ENCODE results near the gene AAMP.
A peak's percentile ranks its signal among the peaks of the same experiment; 100 is the strongest.

AAMP gene

GRCh38 chr2:218252509-218253231, 17.3 kb downstream of the AAMP start:
- peaks cover 92% of the 10 kb centered on the region for H3K36me3 Mint-ChIP-seq (ENCODE audit: low read depth)
- no peaks in the 10 kb centered on the region for H3K27me3 Mint-ChIP-seq
- intact Hi-C loops (cut with micrococcal nuclease) = no loop called here
- peaks cover 95% of the 10 kb centered on the region for H3K4me1 Mint-ChIP-seq (ENCODE audit: low read depth)
- no peaks in the 10 kb centered on the region for H3K9me3 Mint-ChIP-seq
- H3K4me3 Mint-ChIP-seq = peak overlapping the region; percentile 30
- H3K27ac Mint-ChIP-seq = peak overlapping the region; percentile 81

- peaks cover 100% of the 10 kb centered on the region for H3K36me3 Mint-ChIP-seq (ENCODE audit: low read depth)
- peak overlapping the region; percentile 81 for H3K27ac Mint-ChIP-seq
- H3K4me3 Mint-ChIP-seq = no peak overlapping the region
- no peaks in the 10 kb centered on the region for H3K9me3 Mint-ChIP-seq
- intact Hi-C loops (cut with micrococcal nuclease) = loop anchor here (5.0 kb wide), 1 partner anchor 62 kb away; no protein-coding TSS in a partner anchor
- no peaks in the 10 kb centered on the region for H3K27me3 Mint-ChIP-seq
- peaks cover 73% of the 10 kb centered on the region for H3K4me1 Mint-ChIP-seq (ENCODE audit: low read depth)
Observed at GRCh38 chr2:218249691-218250090, 20.2 kb downstream of the AAMP start.

GRCh38 chr2:218245214-218245613, 24.7 kb downstream of the AAMP start:
- H3K4me3 Mint-ChIP-seq = no peak overlapping the region
- H3K9me3 Mint-ChIP-seq = no peaks in the 10 kb centered on the region
- intact Hi-C loops (cut with micrococcal nuclease) = loop anchor here (5.0 kb wide), 1 partner anchor 58 kb away; no protein-coding TSS in a partner anchor
- peak overlapping the region; percentile 27 for H3K27ac Mint-ChIP-seq
- no peaks in the 10 kb centered on the region for H3K27me3 Mint-ChIP-seq
- H3K36me3 Mint-ChIP-seq (ENCODE audit: low read depth) = peaks cover 100% of the 10 kb centered on the region
- peaks cover 37% of the 10 kb centered on the region for H3K4me1 Mint-ChIP-seq (ENCODE audit: low read depth)

GRCh38 chr2:218244665-218245064, 25.3 kb downstream of the AAMP start:
- intact Hi-C loops (cut with micrococcal nuclease) = loop anchor here (5.0 kb wide), 1 partner anchor 57 kb away; no protein-coding TSS in a partner anchor
- peaks cover 100% of the 10 kb centered on the region for H3K36me3 Mint-ChIP-seq (ENCODE audit: low read depth)

GRCh38 chr2:218244204-218244603, 25.7 kb downstream of the AAMP start:
- H3K27me3 Mint-ChIP-seq = no peaks in the 10 kb centered on the region
- H3K36me3 Mint-ChIP-seq (ENCODE audit: low read depth) = peaks cover 100% of the 10 kb centered on the region
- no peak overlapping the region for H3K27ac Mint-ChIP-seq
- peaks cover 27% of the 10 kb centered on the region for H3K4me1 Mint-ChIP-seq (ENCODE audit: low read depth)
- H3K9me3 Mint-ChIP-seq = no peaks in the 10 kb centered on the region
- H3K4me3 Mint-ChIP-seq = no peak overlapping the region
- intact Hi-C loops (cut with micrococcal nuclease) = no loop called here

More at GRCh38 chr2:218244665-218245064, 25.3 kb downstream of the AAMP start:
- Mint-ChIP-seq H3K27ac (no peak overlapping the region), H3K4me1 (ENCODE audit: low read depth) (peaks cover 31% of the 10 kb centered on the region), H3K9me3 (no peaks in the 10 kb centered on the region), H3K27me3 (no peaks in the 10 kb centered on the region), H3K4me3 (no peak overlapping the region)

GRCh38 chr2:218238887-218239286, 31.1 kb downstream of the AAMP start:
- intact Hi-C loops (cut with micrococcal nuclease) = no loop called here
- Mint-ChIP-seq H3K9me3 (no peaks in the 10 kb centered on the region), H3K4me3 (no peak overlapping the region), H3K27ac (no peak overlapping the region), H3K4me1 (ENCODE audit: low read depth) (no peaks in the 10 kb centered on the region), H3K36me3 (ENCODE audit: low read depth) (peaks cover 98% of the 10 kb centered on the region), H3K27me3 (no peaks in the 10 kb centered on the region)

- Mint-ChIP-seq H3K4me3 (no peak overlapping the region), H3K27me3 (no peaks in the 10 kb centered on the region), H3K4me1 (ENCODE audit: low read depth) (peaks cover 11% of the 10 kb centered on the region), H3K27ac (no peak overlapping the region), H3K36me3 (ENCODE audit: low read depth) (peaks cover 98% of the 10 kb centered on the region), H3K9me3 (no peaks in the 10 kb centered on the region)
- intact Hi-C loops (cut with micrococcal nuclease) = no loop called here
Observed at GRCh38 chr2:218236829-218237228, 33.1 kb downstream of the AAMP start.

- Mint-ChIP-seq H3K27me3 (no peaks in the 10 kb centered on the region), H3K36me3 (ENCODE audit: low read depth) (peaks cover 98% of the 10 kb centered on the region), H3K27ac (no peak overlapping the region)
Observed at GRCh38 chr2:218235017-218235416, 34.9 kb downstream of the AAMP start.

GRCh38 chr2:218234521-218234920, 35.4 kb downstream of the AAMP start:
- Mint-ChIP-seq H3K27ac (no peak overlapping the region), H3K27me3 (no peaks in the 10 kb centered on the region), H3K9me3 (no peaks in the 10 kb centered on the region), H3K4me3 (no peak overlapping the region), H3K4me1 (ENCODE audit: low read depth) (peaks cover 26% of the 10 kb centered on the region), H3K36me3 (ENCODE audit: low read depth) (peaks cover 97% of the 10 kb centered on the region)
- intact Hi-C loops (cut with micrococcal nuclease) = no loop called here

More at GRCh38 chr2:218235017-218235416, 34.9 kb downstream of the AAMP start:
- Mint-ChIP-seq H3K4me3 (no peak overlapping the region), H3K4me1 (ENCODE audit: low read depth) (peaks cover 26% of the 10 kb centered on the region), H3K9me3 (no peaks in the 10 kb centered on the region)
- intact Hi-C loops (cut with micrococcal nuclease) = no loop called here

- H3K36me3 Mint-ChIP-seq (ENCODE audit: low read depth) = peaks cover 93% of the 10 kb centered on the region
- peaks cover 30% of the 10 kb centered on the region for H3K4me1 Mint-ChIP-seq (ENCODE audit: low read depth)
- H3K4me3 Mint-ChIP-seq = no peak overlapping the region
- H3K27me3 Mint-ChIP-seq = no peaks in the 10 kb centered on the region
- intact Hi-C loops (cut with micrococcal nuclease) = no loop called here
- H3K27ac Mint-ChIP-seq = no peak overlapping the region
- H3K9me3 Mint-ChIP-seq = no peaks in the 10 kb centered on the region
Observed at GRCh38 chr2:218233543-218233942, 36.4 kb downstream of the AAMP start.

- intact Hi-C loops (cut with micrococcal nuclease) = no loop called here
- Mint-ChIP-seq H3K9me3 (no peaks in the 10 kb centered on the region), H3K36me3 (ENCODE audit: low read depth) (peaks cover 95% of the 10 kb centered on the region), H3K27me3 (no peaks in the 10 kb centered on the region), H3K27ac (peak overlapping the region; percentile 39), H3K4me1 (ENCODE audit: low read depth) (peaks cover 56% of the 10 kb centered on the region), H3K4me3 (no peak overlapping the region)
Observed at GRCh38 chr2:218230882-218231281, 39.1 kb downstream of the AAMP start.

- Mint-ChIP-seq H3K27me3 (no peaks in the 10 kb centered on the region), H3K4me3 (no peak overlapping the region), H3K27ac (peak overlapping the region; percentile 48), H3K36me3 (ENCODE audit: low read depth) (peaks cover 95% of the 10 kb centered on the region), H3K9me3 (no peaks in the 10 kb centered on the region), H3K4me1 (ENCODE audit: low read depth) (peaks cover 67% of the 10 kb centered on the region)
- intact Hi-C loops (cut with micrococcal nuclease) = loop anchor here (1.0 kb wide), 1 partner anchor 12 kb away; no protein-coding TSS in a partner anchor
Observed at GRCh38 chr2:218229851-218230250, 40.1 kb downstream of the AAMP start.

- H3K9me3 Mint-ChIP-seq = no peaks in the 10 kb centered on the region
- peaks cover 95% of the 10 kb centered on the region for H3K36me3 Mint-ChIP-seq (ENCODE audit: low read depth)
- peak overlapping the region; percentile 40 for H3K4me3 Mint-ChIP-seq
- no peaks in the 10 kb centered on the region for H3K27me3 Mint-ChIP-seq
- H3K27ac Mint-ChIP-seq = peak overlapping the region; percentile 48
- peaks cover 73% of the 10 kb centered on the region for H3K4me1 Mint-ChIP-seq (ENCODE audit: low read depth)
- intact Hi-C loops (cut with micrococcal nuclease) = loop anchor here (1.0 kb wide), 1 partner anchor 11 kb away; no protein-coding TSS in a partner anchor
Observed at GRCh38 chr2:218229239-218229638, 40.7 kb downstream of the AAMP start.

- H3K9me3 Mint-ChIP-seq = no peaks in the 10 kb centered on the region
- H3K27ac Mint-ChIP-seq = peak overlapping the region; percentile 48
- H3K27me3 Mint-ChIP-seq = no peaks in the 10 kb centered on the region
- peaks cover 95% of the 10 kb centered on the region for H3K36me3 Mint-ChIP-seq (ENCODE audit: low read depth)
- intact Hi-C loops (cut with micrococcal nuclease) = loop anchor here (1.0 kb wide), 1 partner anchor 10 kb away; no protein-coding TSS in a partner anchor
- H3K4me1 Mint-ChIP-seq (ENCODE audit: low read depth) = peaks cover 76% of the 10 kb centered on the region
- H3K4me3 Mint-ChIP-seq = peak overlapping the region; percentile 40
Observed at GRCh38 chr2:218228366-218229090, 41.4 kb downstream of the AAMP start.

Data from dendritic cell treated with granulocyte-macrophage colony-stimulating factor and Interleukin-4, amounts not matched to agents 40 ng/mL and 50 ng/mL, for 4 days (primary cell).